ENCODE results near the gene LARGE1.

LARGE1 gene

GRCh38 chr22:33476206-33476605, 444.1 kb downstream of the LARGE1 start:
- no peak for DNase-seq
- H2AFZ ChIP-seq (ENCODE audit: low read depth, low read length): no peak overlapping the region
- H3K4me2 ChIP-seq (ENCODE audit: insufficient read depth, low read length): no peak overlapping the region

GRCh38 chr22:33474587-33474986, 445.7 kb downstream of the LARGE1 start:
- Histone ChIP-seq H3K9ac (ENCODE audit: low read depth, low read length) (no peak overlapping the region), H4K20me1 (ENCODE audit: insufficient read depth, low read length) (no peaks in the 10 kb centered on the region), H3K9me3 (ENCODE audit: insufficient read depth, low read length, severe bottlenecking) (no peaks in the 10 kb centered on the region), H3K4me3 (ENCODE audit: low read depth in 1 of 2, low read length in 2 of 2) (no peak overlapping the region), H2AFZ (ENCODE audit: low read depth, low read length) (no peak overlapping the region), H3K79me2 (ENCODE audit: insufficient read depth, low read length) (no peaks in the 10 kb centered on the region), H3K4me2 (ENCODE audit: insufficient read depth, low read length) (no peak overlapping the region), H3K27me3 (ENCODE audit: insufficient read depth, low read length, poor library complexity) (no peaks in the 10 kb centered on the region), H3K27ac (ENCODE audit: low read length) (no peak overlapping the region), H3K4me1 (ENCODE audit: insufficient read depth, low read length) (no peaks in the 10 kb centered on the region), H3K36me3 (ENCODE audit: insufficient read depth, low read length) (no peaks in the 10 kb centered on the region)
- DNase-seq (no peak), ATAC-seq (ENCODE audit: insufficient read depth, low read depth) (no peak)
- TF ChIP-seq CTCF (IDR thresholded peaks at IDR 0.05; ENCODE audit: borderline replicate concordance, extremely low read depth, low read length, poor library complexity, severe bottlenecking): no peak

More at GRCh38 chr22:33476206-33476605, 444.1 kb downstream of the LARGE1 start:
- no peak overlapping the region for H3K27ac ChIP-seq (ENCODE audit: low read length)
- no peak for TF ChIP-seq EZH2 (IDR thresholded peaks at IDR 0.05; ENCODE audit: borderline replicate concordance, low read depth, low read length, severe bottlenecking)
- TF ChIP-seq CTCF (IDR thresholded peaks at IDR 0.05; ENCODE audit: borderline replicate concordance, extremely low read depth, low read length, poor library complexity, severe bottlenecking): no peak
- H3K79me2 ChIP-seq (ENCODE audit: insufficient read depth, low read length): no peaks in the 10 kb centered on the region
- no peaks in the 10 kb centered on the region for H3K4me1 ChIP-seq (ENCODE audit: insufficient read depth, low read length)
- H3K4me3 ChIP-seq (ENCODE audit: low read depth in 1 of 2, low read length in 2 of 2): no peak overlapping the region
- H3K27me3 ChIP-seq (ENCODE audit: insufficient read depth, low read length, poor library complexity): no peaks in the 10 kb centered on the region
- H3K36me3 ChIP-seq (ENCODE audit: insufficient read depth, low read length): no peaks in the 10 kb centered on the region
- H3K9ac ChIP-seq (ENCODE audit: low read depth, low read length): no peak overlapping the region
- ATAC-seq (ENCODE audit: insufficient read depth, low read depth): no peak
- H4K20me1 ChIP-seq (ENCODE audit: insufficient read depth, low read length): no peaks in the 10 kb centered on the region
- no peaks in the 10 kb centered on the region for H3K9me3 ChIP-seq (ENCODE audit: insufficient read depth, low read length, severe bottlenecking)

- no peaks in the 10 kb centered on the region for H3K36me3 ChIP-seq (ENCODE audit: insufficient read depth, low read length)
- ATAC-seq (ENCODE audit: insufficient read depth, low read depth): no peak
- no peak overlapping the region for H3K9ac ChIP-seq (ENCODE audit: low read depth, low read length)
- H3K9me3 ChIP-seq (ENCODE audit: insufficient read depth, low read length, severe bottlenecking): no peaks in the 10 kb centered on the region
- no peaks in the 10 kb centered on the region for H3K79me2 ChIP-seq (ENCODE audit: insufficient read depth, low read length)
- no peaks in the 10 kb centered on the region; the same call in 1 of the 2 replicates for H4K20me1 ChIP-seq (ENCODE audit: insufficient read depth, low read length)
- H2AFZ ChIP-seq (ENCODE audit: low read depth, low read length): no peak overlapping the region
- no peak overlapping the region for H3K27ac ChIP-seq (ENCODE audit: low read length)
- H3K27me3 ChIP-seq (ENCODE audit: insufficient read depth, low read length, poor library complexity): no peaks in the 10 kb centered on the region
- no peak for DNase-seq
- no peak overlapping the region for H3K4me3 ChIP-seq (ENCODE audit: low read depth in 1 of 2, low read length in 2 of 2)
- TF ChIP-seq CTCF (IDR thresholded peaks at IDR 0.05; ENCODE audit: borderline replicate concordance, extremely low read depth, low read length, poor library complexity, severe bottlenecking) (no peak), EZH2 (IDR thresholded peaks at IDR 0.05; ENCODE audit: borderline replicate concordance, low read depth, low read length, severe bottlenecking) (no peak)
- no peak overlapping the region for H3K4me2 ChIP-seq (ENCODE audit: insufficient read depth, low read length)
- no peaks in the 10 kb centered on the region for H3K4me1 ChIP-seq (ENCODE audit: insufficient read depth, low read length)
These were observed 447.6 kb downstream of the LARGE1 start for GRCh38 chr22:33472462-33473344.

Data from DND-41 (cell line).